GM12873 (cell line): ENCODE results near the gene ARHGAP29.

Source experiments
- TF ChIP-seq, protein P1 (sequence below): IDR thresholded peaks from 2 replicates; pipeline ENCODE4 v1.5.1; 2012; ENCODE audit warnings: low read depth, mild to moderate bottlenecking, moderate library complexity, low read length, control low read depth; ENCODE audit not compliant: insufficient read depth; ENCODE audit errors: missing control alignments

Gene ARHGAP29

GRCh38 chr1:94281361-94282142 lies 44.2 kb upstream of the ARHGAP29 start:
- TF ChIP-seq, protein P1, sequence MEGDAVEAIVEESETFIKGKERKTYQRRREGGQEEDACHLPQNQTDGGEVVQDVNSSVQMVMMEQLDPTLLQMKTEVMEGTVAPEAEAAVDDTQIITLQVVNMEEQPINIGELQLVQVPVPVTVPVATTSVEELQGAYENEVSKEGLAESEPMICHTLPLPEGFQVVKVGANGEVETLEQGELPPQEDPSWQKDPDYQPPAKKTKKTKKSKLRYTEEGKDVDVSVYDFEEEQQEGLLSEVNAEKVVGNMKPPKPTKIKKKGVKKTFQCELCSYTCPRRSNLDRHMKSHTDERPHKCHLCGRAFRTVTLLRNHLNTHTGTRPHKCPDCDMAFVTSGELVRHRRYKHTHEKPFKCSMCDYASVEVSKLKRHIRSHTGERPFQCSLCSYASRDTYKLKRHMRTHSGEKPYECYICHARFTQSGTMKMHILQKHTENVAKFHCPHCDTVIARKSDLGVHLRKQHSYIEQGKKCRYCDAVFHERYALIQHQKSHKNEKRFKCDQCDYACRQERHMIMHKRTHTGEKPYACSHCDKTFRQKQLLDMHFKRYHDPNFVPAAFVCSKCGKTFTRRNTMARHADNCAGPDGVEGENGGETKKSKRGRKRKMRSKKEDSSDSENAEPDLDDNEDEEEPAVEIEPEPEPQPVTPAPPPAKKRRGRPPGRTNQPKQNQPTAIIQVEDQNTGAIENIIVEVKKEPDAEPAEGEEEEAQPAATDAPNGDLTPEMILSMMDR, result no peak

DNA sequence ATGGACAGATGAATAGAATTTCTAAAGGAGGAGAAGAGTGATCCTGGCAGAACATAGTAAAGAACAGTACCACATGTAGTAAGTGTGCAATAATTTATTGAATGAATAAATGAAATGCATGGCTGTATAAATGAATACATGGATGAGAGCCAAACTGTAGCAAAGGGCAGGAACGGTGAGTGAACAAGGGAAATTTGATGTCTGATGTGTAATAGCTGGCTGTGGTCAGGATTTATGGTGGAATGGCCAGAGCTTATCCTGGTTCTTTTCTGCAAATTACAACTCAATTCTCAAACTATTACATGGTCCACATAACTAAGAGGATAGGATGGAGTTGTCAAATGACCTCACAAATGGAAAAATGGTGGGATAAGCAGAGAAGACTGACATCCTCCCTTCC lies 43.2 kb upstream of the ARHGAP29 start:
- TF ChIP-seq, protein P1, result no peak

GRCh38 chr1:94279462-94279861 lies 42.1 kb upstream of the ARHGAP29 start:
- TF ChIP-seq, protein P1, result no peak

DNA sequence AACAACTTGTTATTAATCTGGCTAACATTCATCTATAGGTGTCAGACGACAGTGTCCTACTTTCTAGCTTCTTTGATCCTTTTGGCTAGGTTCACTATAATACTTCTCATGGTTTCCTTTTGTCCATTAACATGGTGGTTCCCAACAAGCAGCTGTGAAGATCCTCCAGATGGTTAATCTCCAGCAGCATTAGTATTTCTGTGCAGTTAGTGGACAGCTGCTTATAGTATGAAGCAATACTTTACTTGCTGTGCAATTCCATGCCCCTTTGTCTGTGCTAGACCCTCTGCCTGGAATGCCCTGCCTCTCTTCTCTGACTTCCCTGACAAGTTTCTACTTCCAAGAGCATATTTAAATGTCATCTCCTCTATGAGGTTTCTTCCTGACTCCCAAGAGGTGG lies 41.7 kb upstream of the ARHGAP29 start:
- TF ChIP-seq, protein P1, result no peak

- TF ChIP-seq, protein P1, result no peak
Observed at GRCh38 chr1:94276988-94277434, 39.6 kb upstream of the ARHGAP29 start.

DNA sequence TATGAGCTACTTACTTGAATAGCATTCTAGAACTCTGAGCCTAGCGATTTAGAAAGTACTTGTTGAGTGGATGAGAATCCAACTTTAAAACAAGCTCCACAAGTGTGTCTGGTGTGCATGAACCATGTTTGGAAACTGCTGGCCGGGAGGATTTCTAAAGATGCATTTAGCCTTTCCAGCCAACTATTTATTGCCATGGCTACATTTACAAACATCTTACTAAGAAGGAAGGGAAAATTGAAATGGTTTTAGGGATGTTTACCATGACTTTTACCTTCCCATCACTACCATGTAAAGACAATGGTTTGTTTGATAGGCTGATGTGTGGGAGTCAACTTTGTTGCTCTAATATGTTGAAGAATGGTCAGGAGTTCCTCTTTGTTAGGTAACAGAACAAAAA lies 37.7 kb upstream of the ARHGAP29 start:
- TF ChIP-seq, protein P1, result no peak

DNA sequence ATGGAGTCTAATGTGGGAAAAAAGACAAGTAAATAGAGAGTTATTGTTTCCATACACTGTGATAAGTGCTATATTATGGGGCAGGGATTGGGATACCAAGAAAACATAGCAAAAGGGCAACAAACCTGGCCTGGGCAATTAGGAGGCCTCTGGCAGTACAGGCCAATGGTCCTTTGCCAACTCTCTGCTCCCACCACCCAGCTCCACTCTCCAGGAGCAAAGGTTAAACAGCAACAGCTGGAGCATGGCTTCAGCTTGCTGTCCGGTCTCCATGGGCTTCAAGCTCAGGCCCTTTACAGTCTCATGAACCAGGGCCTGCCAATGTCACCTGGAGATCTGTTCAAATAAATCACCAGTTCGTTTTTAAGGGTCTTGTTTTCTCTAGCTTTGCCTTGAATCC lies 37.2 kb upstream of the ARHGAP29 start:
- TF ChIP-seq, protein P1, result no peak
